HEK293T (cell line): ENCODE data around the gene CDON.

Experiments
- CTCF ChIA-PET: fragments of 350-600 bp; formaldehyde crosslinking; extraction: SDS; loops from one replicate; lab custom pipeline; 2021; ENCODE audit warnings: antibody characterized with exemption, inconsistent platforms; lab: Yijun Ruan, JAX
- POLR2A ChIA-PET: fragments of 350-600 bp; formaldehyde crosslinking; extraction: SDS; loops from one replicate; lab custom pipeline; 2020; ENCODE audit warnings: antibody characterized with exemption, inconsistent platforms; lab: Yijun Ruan, JAX
- DNase-seq: peaks from one replicate; pipeline ENCODE4 v3.0.0; 2012; ENCODE audit warnings: mixed read lengths; ENCODE audit errors: extremely low spot score
- ARNT ChIP-seq: fragments of 450-650 bp; IDR thresholded peaks from 2 replicates; pipeline ENCODE4 v1.6.1; 2017; ENCODE audit warnings: mild to moderate bottlenecking
- BHLHE40 ChIP-seq: fragments of 450-650 bp; IDR thresholded peaks from 2 replicates; pipeline ENCODE4 v1.6.1; 2016; ENCODE audit warnings: mild to moderate bottlenecking, moderate library complexity, borderline replicate concordance
- CTBP1 ChIP-seq: fragments of 450-650 bp; IDR thresholded peaks from 2 replicates; pipeline ENCODE4 v1.6.1; 2016; ENCODE audit warnings: borderline replicate concordance
- ELF4 ChIP-seq: fragments of 450-650 bp; IDR thresholded peaks from 2 replicates; pipeline ENCODE4 v1.6.1; 2017; ENCODE audit warnings: antibody characterized with exemption
- FOXA1 ChIP-seq: fragments of 450-650 bp; IDR thresholded peaks from 2 replicates; pipeline ENCODE4 v1.6.1; 2016; ENCODE audit warnings: mild to moderate bottlenecking
- FOXK2 ChIP-seq: fragments of 450-650 bp; IDR thresholded peaks from 2 replicates; pipeline ENCODE4 v1.6.1; 2016; ENCODE audit warnings: mild to moderate bottlenecking
- FOXM1 ChIP-seq: fragments of 450-650 bp; IDR thresholded peaks from 2 replicates; pipeline ENCODE4 v1.6.1; 2017; ENCODE audit warnings: mild to moderate bottlenecking, borderline replicate concordance
- HDGF ChIP-seq: fragments of 450-650 bp; IDR thresholded peaks from 2 replicates; pipeline ENCODE4 v1.6.1; 2017; ENCODE audit warnings: antibody characterized with exemption, borderline replicate concordance
- L3MBTL2 ChIP-seq: fragments of 450-650 bp; conservative IDR thresholded peaks from 2 replicates; pipeline ENCODE4 v1.6.1; 2016; ENCODE audit warnings: mild to moderate bottlenecking
- LEF1 ChIP-seq: fragments of 450-650 bp; IDR thresholded peaks from 2 replicates; pipeline ENCODE4 v1.6.1; 2017; ENCODE audit warnings: mild to moderate bottlenecking, borderline replicate concordance
- NFRKB ChIP-seq: fragments of 450-650 bp; IDR thresholded peaks from 2 replicates; pipeline ENCODE4 v1.6.1; 2016; ENCODE audit warnings: mild to moderate bottlenecking, moderate library complexity
- SP1 ChIP-seq: fragments of 450-650 bp; IDR thresholded peaks from 2 replicates; pipeline ENCODE4 v1.6.1; 2017
- SUZ12 ChIP-seq: fragments of 450-650 bp; IDR thresholded peaks from 2 replicates; pipeline ENCODE4 v1.6.1; 2016; ENCODE audit warnings: mild to moderate bottlenecking
- TARDBP ChIP-seq: fragments of 450-650 bp; IDR thresholded peaks from 2 replicates; pipeline ENCODE4 v1.6.1; 2016
- ZNF384 ChIP-seq: fragments of 450-650 bp; IDR thresholded peaks from 2 replicates; pipeline ENCODE4 v1.6.1; 2016
- TF ChIP-seq, protein P1 (sequence below): fragments of 450-650 bp; IDR thresholded peaks from 2 replicates; pipeline ENCODE4 v1.6.1; 2016

CDON gene

DNA sequence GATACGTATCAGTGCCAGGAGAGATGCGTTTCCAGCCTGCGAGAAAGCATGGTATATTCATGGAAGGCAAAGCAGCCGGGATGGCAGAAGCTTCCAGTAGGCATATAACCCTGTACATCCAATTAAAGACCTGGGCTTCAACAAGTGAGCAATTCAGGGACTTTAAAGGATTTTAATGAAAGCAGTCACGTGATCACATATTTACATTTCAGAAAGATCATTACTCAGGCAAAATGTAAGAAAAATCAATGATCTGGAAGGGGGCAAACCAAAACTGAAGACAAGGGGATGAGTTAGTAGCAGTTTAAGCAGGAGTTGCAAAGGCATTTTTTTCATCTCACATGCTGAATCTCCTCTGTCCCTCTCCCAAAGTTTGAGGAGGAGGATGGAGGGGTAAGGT lies 7.8 kb downstream of the CDON start:
- ChIA-PET POLR2A (no interaction called here), CTCF (interaction anchor here (0.8 kb wide), 1 partner anchor 112 kb away, joined by 3 read pairs; no protein-coding TSS in a partner anchor)
- no peak for DNase-seq
- TF ChIP-seq L3MBTL2 (no peak), TARDBP (no peak), SUZ12 (no peak), NFRKB (no peak), ZNF384 (no peak), ELF4 (no peak), BHLHE40 (no peak), SP1 (no peak)
- TF ChIP-seq, protein P1, sequence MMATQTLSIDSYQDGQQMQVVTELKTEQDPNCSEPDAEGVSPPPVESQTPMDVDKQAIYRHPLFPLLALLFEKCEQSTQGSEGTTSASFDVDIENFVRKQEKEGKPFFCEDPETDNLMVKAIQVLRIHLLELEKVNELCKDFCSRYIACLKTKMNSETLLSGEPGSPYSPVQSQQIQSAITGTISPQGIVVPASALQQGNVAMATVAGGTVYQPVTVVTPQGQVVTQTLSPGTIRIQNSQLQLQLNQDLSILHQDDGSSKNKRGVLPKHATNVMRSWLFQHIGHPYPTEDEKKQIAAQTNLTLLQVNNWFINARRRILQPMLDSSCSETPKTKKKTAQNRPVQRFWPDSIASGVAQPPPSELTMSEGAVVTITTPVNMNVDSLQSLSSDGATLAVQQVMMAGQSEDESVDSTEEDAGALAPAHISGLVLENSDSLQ = no peak

DNA sequence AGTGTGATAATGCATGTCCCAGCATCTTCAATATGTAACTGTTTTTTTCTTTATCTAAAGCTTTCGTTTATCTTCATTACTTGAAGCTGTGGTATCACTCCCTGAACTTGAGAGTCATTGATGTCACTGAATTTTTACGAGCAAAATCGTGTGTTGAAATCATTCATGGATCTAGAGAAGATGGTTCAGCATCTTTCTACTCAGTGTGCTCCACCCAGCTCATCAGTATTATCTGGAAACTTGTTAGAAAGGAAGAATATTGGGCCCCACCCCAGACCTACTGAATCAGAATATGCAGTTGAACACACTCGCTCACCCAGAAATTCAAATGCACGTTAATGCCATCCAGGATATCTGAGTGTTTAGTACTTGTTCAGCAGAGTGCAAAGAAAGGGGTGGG lies 8.3 kb downstream of the CDON start:
- CTCF ChIA-PET = no interaction called here
- DNase-seq = no peak
- POLR2A ChIA-PET = no interaction called here
- TF ChIP-seq LEF1 = no peak
- no peak for TF ChIP-seq ARNT
- no peak for TF ChIP-seq ELF4
- no peak for TF ChIP-seq HDGF
- TF ChIP-seq SP1 = no peak
- TF ChIP-seq FOXK2 = no peak
- no peak for TF ChIP-seq ZNF384
- no peak for TF ChIP-seq CTBP1
- no peak for TF ChIP-seq TARDBP
- no peak for TF ChIP-seq NFRKB
- no peak for TF ChIP-seq L3MBTL2
- TF ChIP-seq, protein P1 = no peak
- TF ChIP-seq FOXA1 = no peak
- TF ChIP-seq BHLHE40 = no peak

- POLR2A ChIA-PET = no interaction called here
- TF ChIP-seq SP1 = no peak
- TF ChIP-seq BHLHE40 = no peak
- TF ChIP-seq, protein P1 = 0 out of 2 replicates have a peak, but pooled peaks have one; percentile 10
- CTCF ChIA-PET = interaction anchor here (0.7 kb wide), 1 partner anchor 86 kb away, joined by 3 read pairs; no protein-coding TSS in a partner anchor
- no peak for DNase-seq
These were observed 9.0 kb downstream of the CDON start for GRCh38 chr11:126053415-126054286.

GRCh38 chr11:126051117-126051516 lies 11.5 kb downstream of the CDON start:
- ChIA-PET POLR2A (interaction anchor here (1.0 kb wide), 1 partner anchor 11 kb away, joined by 4 read pairs; no protein-coding TSS in a partner anchor), CTCF (interaction anchor here (1.1 to 1.6 kb wide), 2 partner anchors 11 to 109 kb away, joined by 4 to 8 read pairs; partner anchors contain the start of gene CDON)
- DNase-seq = no peak
- TF ChIP-seq LEF1 (no peak), ELF4 (no peak), SP1 (no peak), FOXM1 (no peak), FOXA1 (no peak), L3MBTL2 (no peak)

DNA sequence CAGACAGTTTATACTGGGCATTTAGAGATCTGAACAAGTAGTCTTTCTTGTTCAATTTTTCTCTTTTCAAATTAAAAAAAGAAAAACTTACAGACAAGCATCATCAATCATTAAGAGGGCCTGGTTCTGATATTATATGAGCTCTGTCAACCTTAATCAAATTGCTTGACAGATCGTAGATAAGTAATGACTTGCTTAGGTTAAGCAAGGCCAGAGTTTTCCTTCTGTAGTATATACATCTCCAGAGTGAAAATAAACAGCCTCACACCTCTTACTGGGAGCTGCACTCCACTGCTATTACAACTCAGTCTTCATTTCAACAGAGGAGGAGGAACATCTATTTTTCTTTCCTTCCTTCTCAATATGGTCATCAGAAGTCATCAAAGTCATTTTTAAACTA lies 13.5 kb downstream of the CDON start:
- ChIA-PET CTCF (interaction anchor here (1.2 kb wide), 1 partner anchor 12 kb away, joined by 3 read pairs; no protein-coding TSS in a partner anchor), POLR2A (interaction anchor here (1.5 kb wide), 1 partner anchor 9 kb away, joined by 3 read pairs; no protein-coding TSS in a partner anchor)
- DNase-seq = no peak
- TF ChIP-seq, protein P1 = peak; percentile 88
- TF ChIP-seq ARNT = no peak

GRCh38 chr11:126048197-126048596 lies 14.5 kb downstream of the CDON start:
- ChIA-PET POLR2A (no interaction called here), CTCF (interaction anchor here (0.9 kb wide), 1 partner anchor 13 kb away, joined by 4 read pairs; no protein-coding TSS in a partner anchor)
- TF ChIP-seq HDGF (no peak), SP1 (no peak), SUZ12 (no peak), ELF4 (no peak), FOXA1 (no peak), NFRKB (no peak), LEF1 (no peak), FOXK2 (no peak), FOXM1 (no peak), ZNF384 (no peak), BHLHE40 (no peak), CTBP1 (no peak), ARNT (no peak), TARDBP (no peak), L3MBTL2 (no peak)
- TF ChIP-seq, protein P1 = no peak
- DNase-seq = no peak
